ENCODE data around the gene SERPINB4. TPM values are rescaled to one million over a fixed set of nuclear protein-coding genes. Genes with fewer than 3 reads are reported as not detected.

Gene SERPINB4
- total and polyA plus RNA-seq, 12 donors, result not detected

DNA sequence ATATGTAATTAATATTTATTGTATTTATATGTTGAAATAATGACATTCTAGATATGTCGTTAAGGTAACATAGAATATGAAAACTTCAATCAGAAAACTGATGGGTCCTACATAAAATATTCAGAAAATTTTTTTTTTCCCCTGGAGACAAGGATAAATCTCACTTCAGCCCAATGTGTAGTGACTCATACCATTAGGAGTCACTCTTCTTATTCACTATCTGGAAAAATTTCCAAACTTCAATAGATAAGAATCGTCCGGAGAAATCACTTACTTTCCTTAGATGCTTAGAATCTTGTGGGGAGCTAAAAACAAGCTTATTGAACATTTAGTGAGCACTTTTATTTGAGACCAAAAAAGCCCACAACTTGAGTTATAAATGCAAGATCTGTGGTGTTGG, 52.3 kb downstream of the SERPINB4 start:
- H3K4me3 ChIP-seq, result no peak overlapping the region
- no peak for DNase-seq
- H3K4me1 ChIP-seq (replicated peaks in 1 of 2), result no peaks in the 10 kb centered on the region
- no peaks in the 10 kb centered on the region for H3K9me3 ChIP-seq (replicated peaks in 1 of 3)
- intact Hi-C loops (cut with DNase I), result no loop called here
- no peaks in the 10 kb centered on the region for H3K27me3 ChIP-seq
- H3K27ac ChIP-seq, result no peak overlapping the region
- TF ChIP-seq, protein P1, sequence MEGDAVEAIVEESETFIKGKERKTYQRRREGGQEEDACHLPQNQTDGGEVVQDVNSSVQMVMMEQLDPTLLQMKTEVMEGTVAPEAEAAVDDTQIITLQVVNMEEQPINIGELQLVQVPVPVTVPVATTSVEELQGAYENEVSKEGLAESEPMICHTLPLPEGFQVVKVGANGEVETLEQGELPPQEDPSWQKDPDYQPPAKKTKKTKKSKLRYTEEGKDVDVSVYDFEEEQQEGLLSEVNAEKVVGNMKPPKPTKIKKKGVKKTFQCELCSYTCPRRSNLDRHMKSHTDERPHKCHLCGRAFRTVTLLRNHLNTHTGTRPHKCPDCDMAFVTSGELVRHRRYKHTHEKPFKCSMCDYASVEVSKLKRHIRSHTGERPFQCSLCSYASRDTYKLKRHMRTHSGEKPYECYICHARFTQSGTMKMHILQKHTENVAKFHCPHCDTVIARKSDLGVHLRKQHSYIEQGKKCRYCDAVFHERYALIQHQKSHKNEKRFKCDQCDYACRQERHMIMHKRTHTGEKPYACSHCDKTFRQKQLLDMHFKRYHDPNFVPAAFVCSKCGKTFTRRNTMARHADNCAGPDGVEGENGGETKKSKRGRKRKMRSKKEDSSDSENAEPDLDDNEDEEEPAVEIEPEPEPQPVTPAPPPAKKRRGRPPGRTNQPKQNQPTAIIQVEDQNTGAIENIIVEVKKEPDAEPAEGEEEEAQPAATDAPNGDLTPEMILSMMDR (IDR thresholded peaks at IDR 0.05), result no peak
- no peak for TF ChIP-seq POLR2A (IDR thresholded peaks at IDR 0.05)
- no peaks in the 10 kb centered on the region for H3K36me3 ChIP-seq (replicated peaks in 1 of 2)
- WGBS, 4 donors, result 53 to 65% (median 56%) methylated on average over 3 of the region's 3 CpGs

- intact Hi-C loops (cut with DNase I), result no loop called here
- H3K36me3 ChIP-seq (replicated peaks in 1 of 2), result no peaks in the 10 kb centered on the region
- no peaks in the 10 kb centered on the region for H3K27me3 ChIP-seq
- H3K9me3 ChIP-seq (replicated peaks in 1 of 3), result no peaks in the 10 kb centered on the region
- no peaks in the 10 kb centered on the region for H3K4me1 ChIP-seq (replicated peaks in 1 of 2)
- no peak for DNase-seq
- TF ChIP-seq POLR2A (IDR thresholded peaks at IDR 0.05), result no peak
- TF ChIP-seq, protein P1 (IDR thresholded peaks at IDR 0.05), result no peak
- WGBS, 4 donors, result 71 to 80% (median 75%) methylated on average over 3 of the region's 3 CpGs
- H3K4me3 ChIP-seq, result no peak overlapping the region
- H3K27ac ChIP-seq, result no peak overlapping the region
Measured at GRCh38 chr18:63590966-63591695, 52.9 kb downstream of the SERPINB4 start.

DNA sequence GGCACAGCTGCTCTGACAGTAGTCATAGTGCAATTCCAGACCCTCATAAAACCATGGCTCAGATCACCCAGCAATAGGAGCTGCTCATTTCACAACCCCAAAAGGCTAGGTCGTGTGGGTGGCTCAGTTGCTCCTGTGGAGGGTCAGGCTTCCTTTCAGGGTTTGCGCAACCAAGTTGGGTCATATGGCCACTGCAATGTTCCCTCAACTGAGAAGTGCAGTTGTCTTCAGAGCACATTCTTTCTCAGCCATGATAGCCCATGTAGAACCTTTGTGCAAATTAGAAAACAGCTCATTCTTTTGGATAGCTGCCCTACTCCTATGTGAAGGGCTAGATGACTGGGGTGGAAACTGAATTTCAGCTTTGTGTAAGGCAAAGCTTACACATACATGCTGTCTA, 53.7 kb downstream of the SERPINB4 start:
- Histone ChIP-seq H3K27me3 (no peaks in the 10 kb centered on the region), H3K36me3 (replicated peaks in 1 of 2) (no peaks in the 10 kb centered on the region), H3K9me3 (replicated peaks in 1 of 3) (no peaks in the 10 kb centered on the region), H3K27ac (no peak overlapping the region), H3K4me1 (replicated peaks in 1 of 2) (no peaks in the 10 kb centered on the region), H3K4me3 (no peak overlapping the region)
- intact Hi-C loops (cut with DNase I), result no loop called here
- no peak for TF ChIP-seq POLR2A (IDR thresholded peaks at IDR 0.05)
- TF ChIP-seq, protein P1 (IDR thresholded peaks at IDR 0.05), result no peak
- 40 to 67% (median 61%) methylated on average over 2 of the region's 2 CpGs for WGBS, 4 donors
- DNase-seq, result no peak

- Histone ChIP-seq H3K4me1 (replicated peaks in 1 of 2) (no peaks in the 10 kb centered on the region), H3K27me3 (peaks cover 4% of the 10 kb centered on the region), H3K27ac (no peak overlapping the region), H3K4me3 (no peak overlapping the region), H3K9me3 (replicated peaks in 1 of 3) (no peaks in the 10 kb centered on the region), H3K36me3 (replicated peaks in 1 of 2) (no peaks in the 10 kb centered on the region)
- intact Hi-C loops (cut with DNase I), result no loop called here
- TF ChIP-seq, protein P1 (IDR thresholded peaks at IDR 0.05), result no peak
- TF ChIP-seq POLR2A (IDR thresholded peaks at IDR 0.05), result no peak
- WGBS, 4 donors, result 53 to 68% (median 60%) methylated on average over 5 of the region's 5 CpGs
- no peak for DNase-seq
Measured at GRCh38 chr18:63588909-63589308, 55.1 kb downstream of the SERPINB4 start.

Other genes starting within 250 kb of the SERPINB4 start
- 10 to 100 TPM; 15.0 to 58.5 (median 41.2) TPM for gene VPS4B, start 221.8 kb downstream of the SERPINB4 start, total RNA-seq
- gene VPS4B, start 221.8 kb downstream of the SERPINB4 start, polyA plus RNA-seq, result 10 to 100 TPM in 1 of 3 donors, 1 to 10 TPM in 2; 6.6 to 44.4 (median 9.4) TPM
- under 1 TPM in 2 of 9 donors, not detected in 7; 0.06 to 0.29 TPM for gene SERPINB5, start 167.3 kb downstream of the SERPINB4 start, total RNA-seq
- under 1 TPM in 1 of 3 donors, not detected in 2; 0.07 TPM for gene SERPINB5, start 167.3 kb downstream of the SERPINB4 start, polyA plus RNA-seq
- under 1 TPM in 1 of 9 donors, not detected in 8; 0.17 TPM for gene SERPINB12, start 101.9 kb downstream of the SERPINB4 start, total RNA-seq
- not detected for gene SERPINB12, start 101.9 kb downstream of the SERPINB4 start, polyA plus RNA-seq
- not detected for gene SERPINB13, start 56.9 kb downstream of the SERPINB4 start, total RNA-seq
- under 1 TPM in 1 of 3 donors, not detected in 2; 0.10 TPM for gene SERPINB13, start 56.9 kb downstream of the SERPINB4 start, polyA plus RNA-seq
- gene SERPINB3, start 17.6 kb upstream of the SERPINB4 start, total RNA-seq, result not detected
- under 1 TPM in 1 of 3 donors, not detected in 2; 0.34 TPM for gene SERPINB3, start 17.6 kb upstream of the SERPINB4 start, polyA plus RNA-seq
- gene SERPINB11, start 58.7 kb upstream of the SERPINB4 start, total RNA-seq, result not detected
- under 1 TPM in 1 of 3 donors, not detected in 2; 0.07 TPM for gene SERPINB11, start 58.7 kb upstream of the SERPINB4 start, polyA plus RNA-seq
- under 1 TPM in 1 of 9 donors, not detected in 8; 0.11 TPM for gene SERPINB7, start 131.2 kb upstream of the SERPINB4 start, total RNA-seq
- gene SERPINB7, start 131.2 kb upstream of the SERPINB4 start, polyA plus RNA-seq, result not detected
- under 1 TPM in 3 of 9 donors, not detected in 6; 0.17 to 0.37 (median 0.28) TPM for gene SERPINB2, start 243.4 kb upstream of the SERPINB4 start, total RNA-seq
- gene SERPINB2, start 243.4 kb upstream of the SERPINB4 start, polyA plus RNA-seq, result 1 to 10 TPM in 1 of 3 donors, not detected in 2; 1.3 TPM